GM13977 (cell line): ENCODE measurements around the gene DUSP16.

Source experiments
- DNase-seq: peaks from one replicate; pipeline ENCODE4 v3.0.0; 2012; ENCODE audit warnings: low spot score
- in situ Hi-C: fragments of 300-500 bp; cut with MboI; formaldehyde crosslinking; loops from one replicate; pipeline ENCODE4 v1.12.0; 2022; ENCODE audit warnings: low sequenced_read_pairs, low pct_unique_long_range_greater_than_20kb, mixed read lengths, inconsistent platforms; ENCODE audit not compliant: unreplicated experiment
- TF ChIP-seq, protein P1 (sequence below): IDR thresholded peaks from 2 replicates; pipeline ENCODE4 v1.5.1; 2012; ENCODE audit warnings: mild to moderate bottlenecking, control low read depth; ENCODE audit not compliant: insufficient read depth; ENCODE audit errors: extremely low read depth, missing control alignments

DUSP16 gene

DNA sequence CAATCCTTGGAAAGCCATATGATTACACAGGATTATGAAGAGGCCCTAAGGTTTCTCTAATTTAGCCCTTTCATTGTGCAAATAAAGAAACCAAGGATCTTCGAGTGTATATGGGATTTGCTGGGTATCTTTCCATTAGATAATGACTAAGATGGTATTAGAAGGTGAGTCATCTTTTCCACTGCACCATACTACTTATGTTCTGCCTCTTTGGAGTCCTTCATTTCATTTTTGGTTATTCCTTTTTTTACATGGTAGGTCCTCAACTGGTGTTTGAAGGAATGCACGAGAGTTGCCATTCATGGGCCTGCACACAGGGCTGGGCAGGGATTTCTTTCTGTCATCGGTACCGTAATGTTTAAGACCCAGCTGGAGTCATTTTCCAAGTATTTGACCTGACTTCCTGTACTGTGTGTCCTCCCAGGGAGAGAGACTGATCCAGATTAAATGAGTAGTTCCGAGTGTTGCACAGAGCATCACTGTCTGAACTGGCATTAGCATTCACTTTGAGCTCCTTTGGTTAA is 120.1 kb downstream of the DUSP16 start:
- in situ Hi-C loops: no loop called here
- TF ChIP-seq, protein P1, sequence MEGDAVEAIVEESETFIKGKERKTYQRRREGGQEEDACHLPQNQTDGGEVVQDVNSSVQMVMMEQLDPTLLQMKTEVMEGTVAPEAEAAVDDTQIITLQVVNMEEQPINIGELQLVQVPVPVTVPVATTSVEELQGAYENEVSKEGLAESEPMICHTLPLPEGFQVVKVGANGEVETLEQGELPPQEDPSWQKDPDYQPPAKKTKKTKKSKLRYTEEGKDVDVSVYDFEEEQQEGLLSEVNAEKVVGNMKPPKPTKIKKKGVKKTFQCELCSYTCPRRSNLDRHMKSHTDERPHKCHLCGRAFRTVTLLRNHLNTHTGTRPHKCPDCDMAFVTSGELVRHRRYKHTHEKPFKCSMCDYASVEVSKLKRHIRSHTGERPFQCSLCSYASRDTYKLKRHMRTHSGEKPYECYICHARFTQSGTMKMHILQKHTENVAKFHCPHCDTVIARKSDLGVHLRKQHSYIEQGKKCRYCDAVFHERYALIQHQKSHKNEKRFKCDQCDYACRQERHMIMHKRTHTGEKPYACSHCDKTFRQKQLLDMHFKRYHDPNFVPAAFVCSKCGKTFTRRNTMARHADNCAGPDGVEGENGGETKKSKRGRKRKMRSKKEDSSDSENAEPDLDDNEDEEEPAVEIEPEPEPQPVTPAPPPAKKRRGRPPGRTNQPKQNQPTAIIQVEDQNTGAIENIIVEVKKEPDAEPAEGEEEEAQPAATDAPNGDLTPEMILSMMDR: no peak
- DNase-seq: no peak

GRCh38 chr12:12441843-12442461 is 120.7 kb downstream of the DUSP16 start:
- TF ChIP-seq, protein P1: no peak
- DNase-seq: peak; percentile 38
- in situ Hi-C loops: no loop called here

GRCh38 chr12:12441429-12441807 is 121.2 kb downstream of the DUSP16 start:
- TF ChIP-seq, protein P1: no peak
- in situ Hi-C loops: no loop called here
- no peak for DNase-seq

DNA sequence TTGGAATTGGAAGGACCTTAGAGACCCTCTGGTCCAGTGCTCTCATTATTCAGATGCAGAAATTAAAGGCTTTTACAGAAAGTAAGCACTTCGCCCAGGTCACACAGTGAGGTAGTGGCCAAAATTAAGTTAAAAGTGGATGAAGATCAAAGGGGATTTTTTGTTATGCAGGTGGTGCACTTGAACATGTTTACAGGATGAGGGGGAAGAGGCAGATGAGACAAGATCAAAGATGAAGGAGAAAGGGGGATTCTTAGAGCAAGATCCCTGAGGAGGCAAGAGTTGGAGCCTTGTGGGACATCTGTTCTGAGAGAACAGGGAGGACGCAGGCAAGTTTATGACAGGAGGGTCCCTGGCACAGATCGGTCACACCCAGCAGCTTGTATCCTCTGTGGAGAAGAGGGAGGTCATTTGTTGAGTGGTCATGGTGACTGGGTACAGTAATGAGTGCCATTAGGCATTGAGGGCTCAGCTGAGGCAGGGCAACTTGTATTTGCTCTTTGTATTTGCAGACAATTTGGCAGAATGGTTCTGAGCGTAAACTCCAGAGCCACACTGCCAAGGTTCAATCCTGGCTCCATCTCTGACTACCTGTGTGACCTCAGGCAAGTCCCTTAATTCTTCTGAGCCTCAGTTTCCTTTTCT is 121.8 kb downstream of the DUSP16 start:
- no peak for DNase-seq
- in situ Hi-C loops: no loop called here

DNA sequence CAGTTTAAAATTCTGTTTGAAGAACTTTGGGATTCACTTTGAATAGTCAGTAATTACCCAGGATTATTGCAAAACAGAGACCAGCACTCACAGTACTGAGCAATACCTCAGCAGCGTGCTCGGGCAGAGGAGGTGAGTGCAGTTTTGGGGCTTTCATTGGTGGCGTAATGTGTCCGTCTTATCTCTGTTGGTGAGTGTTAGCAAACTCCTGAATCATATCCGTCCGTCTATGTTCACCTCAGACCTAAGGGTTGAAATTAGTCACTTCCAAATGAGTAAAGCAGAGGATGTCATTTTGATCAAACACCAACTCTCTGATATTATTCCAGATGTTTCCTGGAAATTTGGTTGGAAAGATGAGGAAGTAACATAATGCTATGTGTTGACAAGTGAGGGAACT is 123.0 kb downstream of the DUSP16 start:
- TF ChIP-seq, protein P1: no peak
- no peak for DNase-seq
- in situ Hi-C loops: no loop called here

More for the DNA sequence above, 121.8 kb downstream of the DUSP16 start:
- TF ChIP-seq, protein P1: no peak

GRCh38 chr12:12436831-12437345 is 125.8 kb downstream of the DUSP16 start:
- no peak for DNase-seq
- TF ChIP-seq, protein P1: no peak
- in situ Hi-C loops: no loop called here
